IMR-90 (cell line): ENCODE measurements around the gene EFNA5.

Experiments used
- CEBPB ChIP-seq: IDR thresholded peaks from 2 replicates; pipeline ENCODE4 v1.6.1; 2012; ENCODE audit warnings: low read depth, low read length, improper control_type of control experiment
- CTCF ChIP-seq: conservative IDR thresholded peaks from 2 replicates; pipeline ENCODE4 v1.5.1; 2012; ENCODE audit warnings: mild to moderate bottlenecking, low read depth, low read length, improper control_type of control experiment
- POLR2A ChIP-seq: IDR thresholded peaks from 2 replicates; pipeline ENCODE4 v1.6.1; 2012; ENCODE audit warnings: mild to moderate bottlenecking, low read depth, low read length
- RAD21 ChIP-seq: IDR thresholded peaks from 2 replicates; pipeline ENCODE4 v1.6.1; 2012; ENCODE audit warnings: low read length, improper control_type of control experiment
- TF ChIP-seq, protein P1 (sequence below): fragments of 150-350 bp; IDR thresholded peaks from 2 replicates; pipeline ENCODE4 v1.6.1; 2017; ENCODE audit warnings: mild to moderate bottlenecking, antibody characterized with exemption, low read length, low read depth

GRCh38 chr5:107539726-107540330 is 130.9 kb downstream of the EFNA5 start:
- no peak for TF ChIP-seq CTCF
- no peak for TF ChIP-seq RAD21
- no peak for TF ChIP-seq CEBPB
- no peak for TF ChIP-seq POLR2A
- TF ChIP-seq, protein P1, sequence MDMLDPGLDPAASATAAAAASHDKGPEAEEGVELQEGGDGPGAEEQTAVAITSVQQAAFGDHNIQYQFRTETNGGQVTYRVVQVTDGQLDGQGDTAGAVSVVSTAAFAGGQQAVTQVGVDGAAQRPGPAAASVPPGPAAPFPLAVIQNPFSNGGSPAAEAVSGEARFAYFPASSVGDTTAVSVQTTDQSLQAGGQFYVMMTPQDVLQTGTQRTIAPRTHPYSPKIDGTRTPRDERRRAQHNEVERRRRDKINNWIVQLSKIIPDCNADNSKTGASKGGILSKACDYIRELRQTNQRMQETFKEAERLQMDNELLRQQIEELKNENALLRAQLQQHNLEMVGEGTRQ, result no peak
